ENCODE data around the gene ATG3. TPM values are rescaled to one million over a fixed set of nuclear protein-coding genes. Genes with fewer than 3 reads are reported as not detected.

The ATG3 gene
- total and polyA plus RNA-seq, 2 of the 8 experiments (the other 6 are each of a cell fraction or from before 2014, with no cell fraction given), result 27.3 to 55.3 TPM

DNA sequence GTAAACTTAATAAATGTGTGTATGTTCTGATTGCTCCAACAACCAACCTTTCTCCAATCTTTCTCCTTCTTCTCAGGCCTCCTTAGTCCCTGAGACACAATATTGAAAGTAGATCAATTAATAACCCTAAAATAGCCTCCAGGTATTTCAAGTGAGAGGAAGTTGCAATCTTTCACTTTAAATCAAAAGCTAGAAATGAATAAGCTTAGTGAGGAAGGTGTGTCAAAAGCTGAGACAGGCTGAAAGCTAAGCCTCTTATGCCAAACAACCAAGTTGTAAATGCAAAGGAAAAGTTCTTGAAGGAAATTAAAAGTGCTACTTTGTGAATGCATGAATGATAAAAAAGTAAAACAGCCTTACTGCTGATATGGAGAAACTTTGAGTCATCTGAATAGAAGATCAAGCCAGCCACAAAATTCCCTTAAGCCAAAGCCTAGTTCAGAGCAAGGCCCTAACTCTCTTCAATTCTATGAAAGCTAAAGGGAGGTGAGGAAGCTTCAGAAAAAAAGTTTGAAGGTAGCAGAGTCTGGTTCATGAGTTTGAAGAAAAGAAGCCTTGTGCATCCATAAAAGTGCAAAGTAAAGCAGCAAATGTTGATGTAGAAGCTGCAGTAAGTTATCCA lies 40.6 kb upstream of the ATG3 start:
- Histone ChIP-seq H3K36me3 (ENCODE audit: control insufficient read depth in 2 of 4, insufficient read depth in 4 of 4, low read length in 3 of 4) (no peaks in the 10 kb centered on the region), H2BK15ac (ENCODE audit: low read length) (no peak overlapping the region), H4K20me1 (replicated peaks in 1 of 2; ENCODE audit: control insufficient read depth in 1 of 2, insufficient read depth in 2 of 2, low read length in 2 of 2) (no peaks in the 10 kb centered on the region), H3K18ac (ENCODE audit: extremely low read depth, low read length) (no peak overlapping the region), H3K56ac (replicated peaks; ENCODE audit: insufficient read length, low read depth, low read length) (no peak overlapping the region), H4K91ac (replicated peaks; ENCODE audit: insufficient read length, low read length) (no peak overlapping the region), H4K5ac (ENCODE audit: insufficient read length, low read depth, low read length) (no peak overlapping the region), H3K4me1 (replicated peaks in 1 of 4; ENCODE audit: control insufficient read depth in 3 of 4, insufficient read depth in 4 of 4, low read length in 3 of 4) (no peaks in the 10 kb centered on the region), H2BK5ac (ENCODE audit: low read depth, low read length) (no peak overlapping the region), H3K79me2 (ENCODE audit: control insufficient read depth in 1 of 2, insufficient read depth in 2 of 2, low read length in 2 of 2) (no peaks in the 10 kb centered on the region), H3K4ac (replicated peaks; ENCODE audit: insufficient read length, low read depth, low read length) (no peak overlapping the region), H3K14ac (ENCODE audit: insufficient read length) (no peak overlapping the region), H2AFZ (ENCODE audit: low read length) (no peak overlapping the region), H3K79me1 (ENCODE audit: low read depth, low read length) (no peaks in the 10 kb centered on the region), H3K27ac (ENCODE audit: low read depth, low read length) (no peak overlapping the region), H3K9ac (replicated peaks in 1 of 4; ENCODE audit: extremely low read depth in 1 of 4, low read depth in 3 of 4, low read length in 3 of 4) (no peak overlapping the region), H3K27me3 (replicated peaks in 1 of 4; ENCODE audit: control insufficient read depth in 3 of 4, extremely low read depth in 1 of 4, insufficient read depth in 3 of 4, low read length in 3 of 4) (no peaks in the 10 kb centered on the region), H4K8ac (ENCODE audit: extremely low read depth, insufficient read depth, low read length) (no peak overlapping the region), H3K9me3 (ENCODE audit: insufficient read depth in 2 of 2, low read depth in 1 of 2, low read length in 1 of 2) (no peaks in the 10 kb centered on the region), H3K23ac (ENCODE audit: insufficient read length) (no peak overlapping the region), H3K4me3 (ENCODE audit: extremely low read depth in 1 of 4, insufficient read depth in 2 of 4, low read depth in 3 of 4, low read length in 4 of 4) (no peak overlapping the region), H3K23me2 (ENCODE audit: low read depth, low read length) (no peaks in the 10 kb centered on the region), H3K4me2 (ENCODE audit: insufficient read depth in 1 of 2, low read depth in 2 of 2, low read length in 2 of 2) (no peak overlapping the region), H2BK20ac (ENCODE audit: low read length) (no peak overlapping the region), H2BK12ac (ENCODE audit: low read depth, low read length) (no peak overlapping the region), H2BK120ac (replicated peaks; ENCODE audit: low read depth, low read length) (no peak overlapping the region), H2AK5ac (ENCODE audit: low read depth, low read length) (no peak overlapping the region)
- TF ChIP-seq RAD21 (IDR thresholded peaks at IDR 0.05 in 1 of 2, conservative IDR thresholded peaks at IDR 0.05 in 1 of 2; ENCODE audit: low read depth in 2 of 2, low read length in 2 of 2) (no peak), POLR2AphosphoS5 (IDR thresholded peaks at IDR 0.05; ENCODE audit: low read depth, low read length) (no peak), FOSL1 (IDR thresholded peaks at IDR 0.05; ENCODE audit: insufficient read depth, low read depth, low read length) (no peak), HDAC2 (IDR thresholded peaks at IDR 0.05; ENCODE audit: borderline replicate concordance in 1 of 2, low read depth in 2 of 2, low read length in 2 of 2) (no peak), SP2 (IDR thresholded peaks at IDR 0.05; ENCODE audit: low read length) (no peak), MAFK (IDR thresholded peaks at IDR 0.05; ENCODE audit: low read depth, low read length) (no peak), KDM1A (IDR thresholded peaks at IDR 0.05; ENCODE audit: borderline replicate concordance, low read length) (no peak), EP300 (IDR thresholded peaks at IDR 0.05; ENCODE audit: borderline replicate concordance in 1 of 2, low read depth in 2 of 2, low read length in 2 of 2) (no peak), CHD2 (IDR thresholded peaks at IDR 0.05; ENCODE audit: low read length) (no peak), PHF8 (conservative IDR thresholded peaks at IDR 0.05; ENCODE audit: low read depth, low read length) (no peak), JUN (IDR thresholded peaks at IDR 0.05; ENCODE audit: low read depth, low read length) (no peak)
- DNase-seq (ENCODE audit: low read depth in 1 of 2, low spot score in 2 of 2) (no peak), FAIRE-seq (no peak)
- POLR2A ChIA-PET (ENCODE audit: partially characterized antibody), result interaction anchor here (1.9 kb wide), 1 partner anchor 40 kb away, joined by 7 read pairs; no protein-coding TSS in a partner anchor
- CTCF ChIA-PET (ENCODE audit: partially characterized antibody), result interaction anchor here (0.7 to 2.4 kb wide), 6 partner anchors 12 to 208 kb away, joined by 3 to 8 read pairs (median 4); no protein-coding TSS in a partner anchor
